MM.1S (cell line): ENCODE results near the gene RPAP3.

ENCODE experiments used
- DNase-seq: peaks from one replicate; pipeline ENCODE4 v3.0.0-alpha.2; 2015
- H2AFZ ChIP-seq: fragments of 300-600 bp; sonication (generic); 2 replicates; pipeline ENCODE4 v1.6.0; 2016; ENCODE audit warnings: antibody characterized with exemption, low read length
- H3F3A ChIP-seq: fragments of 300-600 bp; sonication (generic); 2 replicates; pipeline ENCODE4 v1.6.1; 2016; ENCODE audit warnings: mild to moderate bottlenecking, antibody characterized with exemption, low read length, moderate library complexity, mixed read lengths; ENCODE audit not compliant: insufficient read depth
- H3K27ac ChIP-seq: fragments of 300-600 bp; sonication (generic); 2 replicates; pipeline ENCODE4 v1.5.1; 2016; ENCODE audit warnings: mild to moderate bottlenecking, low read length
- H3K27me3 ChIP-seq: fragments of 300-600 bp; sonication (generic); replicated peaks from 2 replicates; pipeline ENCODE4 v1.6.0; 2016; ENCODE audit warnings: low read length; ENCODE audit not compliant: insufficient read depth
- H3K36me3 ChIP-seq: fragments of 300-600 bp; sonication (generic); replicated peaks from 2 replicates; pipeline ENCODE4 v1.6.1; 2016; ENCODE audit warnings: mild to moderate bottlenecking, low read length, mixed read lengths; ENCODE audit not compliant: insufficient read depth
- H3K4me1 ChIP-seq: fragments of 300-600 bp; sonication (generic); 2 replicates; pipeline ENCODE4 v1.6.1; 2016; ENCODE audit warnings: low read length, mixed read lengths
- H3K4me2 ChIP-seq: fragments of 300-600 bp; sonication (generic); 2 replicates; pipeline ENCODE4 v1.6.0; 2016; ENCODE audit warnings: low read depth, low read length
- H3K4me3 ChIP-seq: fragments of 300-600 bp; sonication (generic); 2 replicates; pipeline ENCODE4 v1.5.1; 2016; ENCODE audit warnings: low read length, mixed read lengths
- H3K79me2 ChIP-seq: fragments of 300-600 bp; sonication (generic); 2 replicates; pipeline ENCODE4 v1.6.1; 2016; ENCODE audit warnings: mixed run types, low read length, mixed read lengths
- H3K9ac ChIP-seq: fragments of 300-600 bp; sonication (generic); 2 replicates; pipeline ENCODE4 v1.6.1; 2016; ENCODE audit warnings: low read length, mixed read lengths
- H3K9me2 ChIP-seq: fragments of 300-600 bp; sonication (generic); replicated peaks from 2 replicates; pipeline ENCODE4 v1.6.1; 2016; ENCODE audit warnings: mild to moderate bottlenecking, low read length, mixed read lengths; ENCODE audit not compliant: insufficient read depth
- H3K9me3 ChIP-seq: fragments of 300-600 bp; sonication (generic); replicated peaks from 2 replicates; pipeline ENCODE4 v1.6.1; 2016; ENCODE audit warnings: mild to moderate bottlenecking, low read length, mixed read lengths; ENCODE audit not compliant: insufficient read depth
- H4K20me1 ChIP-seq: fragments of 300-600 bp; sonication (generic); 2 replicates; pipeline ENCODE4 v1.6.1; 2016; ENCODE audit warnings: mild to moderate bottlenecking, low read length, moderate library complexity, mixed read lengths; ENCODE audit not compliant: insufficient read depth
- EZH2 ChIP-seq: fragments of 300-600 bp; sonication (generic); optimal IDR thresholded peaks from 2 replicates; pipeline ENCODE3; 2017; ENCODE audit warnings: low read depth, mild to moderate bottlenecking, antibody characterized with exemption, low read length, mixed read lengths
- EZH2phosphoT487 ChIP-seq: fragments of 300-600 bp; sonication (generic); IDR thresholded peaks from 2 replicates; pipeline ENCODE4 v1.6.1; 2018; ENCODE audit warnings: antibody characterized with exemption, low read length
- TF ChIP-seq, protein P1 (sequence below): fragments of 300-600 bp; sonication (generic); IDR thresholded peaks from 2 replicates; pipeline ENCODE4 v1.5.1; 2016; ENCODE audit warnings: antibody characterized with exemption, low read length, mixed read lengths

The RPAP3 gene

GRCh38 chr12:47705566-47706425 is at the start of gene RPAP3:
Gene RPAP3 (minus strand): TSS chr12:47706030. CDS start chr12:47702840, 3,190 bp downstream.
- peak within 1 kb of the TSS; percentile 85 for H3K4me3 ChIP-seq
- no peaks in the 10 kb centered on the region for H3K9me3 ChIP-seq
- peak within 1 kb of the TSS; percentile 89 for H3K9ac ChIP-seq
- H4K20me1 ChIP-seq = no peaks in the 10 kb centered on the region
- H3K79me2 ChIP-seq = peaks cover 59% of the 10 kb centered on the region
- TF ChIP-seq, protein P1, sequence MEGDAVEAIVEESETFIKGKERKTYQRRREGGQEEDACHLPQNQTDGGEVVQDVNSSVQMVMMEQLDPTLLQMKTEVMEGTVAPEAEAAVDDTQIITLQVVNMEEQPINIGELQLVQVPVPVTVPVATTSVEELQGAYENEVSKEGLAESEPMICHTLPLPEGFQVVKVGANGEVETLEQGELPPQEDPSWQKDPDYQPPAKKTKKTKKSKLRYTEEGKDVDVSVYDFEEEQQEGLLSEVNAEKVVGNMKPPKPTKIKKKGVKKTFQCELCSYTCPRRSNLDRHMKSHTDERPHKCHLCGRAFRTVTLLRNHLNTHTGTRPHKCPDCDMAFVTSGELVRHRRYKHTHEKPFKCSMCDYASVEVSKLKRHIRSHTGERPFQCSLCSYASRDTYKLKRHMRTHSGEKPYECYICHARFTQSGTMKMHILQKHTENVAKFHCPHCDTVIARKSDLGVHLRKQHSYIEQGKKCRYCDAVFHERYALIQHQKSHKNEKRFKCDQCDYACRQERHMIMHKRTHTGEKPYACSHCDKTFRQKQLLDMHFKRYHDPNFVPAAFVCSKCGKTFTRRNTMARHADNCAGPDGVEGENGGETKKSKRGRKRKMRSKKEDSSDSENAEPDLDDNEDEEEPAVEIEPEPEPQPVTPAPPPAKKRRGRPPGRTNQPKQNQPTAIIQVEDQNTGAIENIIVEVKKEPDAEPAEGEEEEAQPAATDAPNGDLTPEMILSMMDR = peak; percentile 56
- TF ChIP-seq EZH2 = no peak
- peak; percentile 97 for DNase-seq
- peaks cover 17% of the 10 kb centered on the region for H3K4me1 ChIP-seq
- H3K9me2 ChIP-seq = no peaks in the 10 kb centered on the region
- H3K4me2 ChIP-seq = peak within 1 kb of the TSS; percentile 74
- H3K27ac ChIP-seq = peak within 1 kb of the TSS; percentile 83
- H2AFZ ChIP-seq = peak within 1 kb of the TSS; percentile 76
- H3K36me3 ChIP-seq = 0 out of 2 replicates have a peak, but pooled peaks cover 7% of the 10 kb centered on the region
- H3K27me3 ChIP-seq = no peaks in the 10 kb centered on the region
- H3F3A ChIP-seq = peaks cover 14% of the 10 kb centered on the region

DNA sequence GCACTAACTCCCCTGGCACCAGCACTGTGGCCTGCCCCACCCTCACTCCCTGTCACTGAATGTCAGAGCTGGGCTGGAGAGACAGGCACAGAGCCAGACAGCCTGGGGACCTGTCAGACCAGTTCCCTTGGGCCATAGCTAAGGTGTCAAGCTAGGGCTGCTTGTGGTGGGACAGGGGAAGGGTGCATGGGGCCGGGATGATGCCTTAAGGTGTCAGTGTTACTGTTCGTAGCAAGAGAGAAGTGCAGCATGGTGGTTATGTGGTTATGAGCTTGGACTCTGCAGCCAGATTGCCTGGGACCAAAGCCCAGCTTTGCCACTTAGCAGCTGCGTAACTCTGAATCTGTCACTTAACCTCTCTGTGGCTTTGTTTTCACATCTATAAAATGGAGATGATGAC is 49.1 kb upstream of the RPAP3 start:
- Histone ChIP-seq H3F3A (peaks cover 16% of the 10 kb centered on the region), H3K9ac (peak overlapping the region; percentile 34; the same call in 1 of the 2 replicates), H3K79me2 (no peaks in the 10 kb centered on the region), H3K27ac (peak overlapping the region; percentile 76), H3K9me2 (no peaks in the 10 kb centered on the region), H4K20me1 (no peaks in the 10 kb centered on the region), H3K9me3 (no peaks in the 10 kb centered on the region), H3K4me1 (peaks cover 32% of the 10 kb centered on the region), H3K27me3 (0 out of 2 replicates have a peak, but pooled peaks cover 3% of the 10 kb centered on the region), H2AFZ (peak overlapping the region; percentile 80), H3K4me3 (peak overlapping the region; percentile 55), H3K4me2 (peak overlapping the region; percentile 80), H3K36me3 (no peaks in the 10 kb centered on the region)
- TF ChIP-seq EZH2 = no peak
- TF ChIP-seq, protein P1 = no peak
- no peak for TF ChIP-seq EZH2phosphoT487
- peak; percentile 53 for DNase-seq

DNA sequence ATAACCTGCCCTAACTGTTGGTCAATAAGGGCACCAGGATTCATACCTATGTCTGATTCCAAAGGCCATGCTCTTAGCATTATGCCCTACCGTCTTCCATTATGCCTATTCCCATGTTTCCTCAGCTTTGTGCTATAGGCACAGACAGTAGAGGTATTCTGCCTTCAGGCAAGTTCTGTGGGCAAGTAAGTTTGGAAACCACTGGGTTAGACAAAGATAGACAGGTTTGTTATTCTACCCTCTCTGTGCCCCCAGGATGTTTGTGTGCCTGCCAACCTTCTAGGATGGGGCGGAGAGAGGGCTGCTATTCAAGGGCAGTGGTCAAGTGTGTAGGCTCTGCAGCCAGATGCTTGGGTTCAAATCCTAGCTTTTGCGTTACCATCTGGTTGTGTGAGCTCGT is 48.3 kb upstream of the RPAP3 start:
- Histone ChIP-seq H3F3A (peaks cover 16% of the 10 kb centered on the region), H3K9me3 (no peaks in the 10 kb centered on the region), H3K9me2 (no peaks in the 10 kb centered on the region), H3K4me2 (no peak overlapping the region), H3K27me3 (no peaks in the 10 kb centered on the region), H4K20me1 (no peaks in the 10 kb centered on the region), H3K4me1 (peaks cover 32% of the 10 kb centered on the region), H3K36me3 (no peaks in the 10 kb centered on the region), H3K9ac (no peak overlapping the region), H3K4me3 (no peak overlapping the region), H3K27ac (no peak overlapping the region), H2AFZ (no peak overlapping the region), H3K79me2 (no peaks in the 10 kb centered on the region)
- no peak for DNase-seq
- TF ChIP-seq, protein P1 = no peak
- TF ChIP-seq EZH2 (no peak), EZH2phosphoT487 (no peak)
